GM23338 (cell line): ENCODE measurements around the gene EPHA4. TPM values are rescaled to one million over a fixed set of nuclear protein-coding genes. Genes with fewer than 3 reads are reported as not detected.

Experiments used
- ATAC-seq: fragments of 200-7000 bp; cut with Tn5 transposase; 3 replicates; pipeline ENCODE4 v1.9.1; 2020
- DNase-seq: peaks from one replicate; pipeline ENCODE4 v3.0.0-alpha.2; 2015; ENCODE audit warnings: low spot score
- H2AFZ ChIP-seq: fragments of 200-600 bp; sonication (generic); 2 replicates; pipeline ENCODE4 v1.8.0; 2016; ENCODE audit warnings: antibody characterized with exemption, mild to moderate bottlenecking, moderate library complexity
- H3F3A ChIP-seq: fragments of 200-600 bp; sonication (generic); replicated peaks from 2 replicates; pipeline ENCODE4 v1.8.0; 2017; ENCODE audit warnings: antibody characterized with exemption, mixed run types, low read depth
- H3K27ac ChIP-seq: fragments of 200-600 bp; sonication (generic); 2 replicates; pipeline ENCODE4 v1.6.1; 2016; ENCODE audit warnings: low read depth
- H3K27me3 ChIP-seq: fragments of 200-600 bp; sonication (generic); 2 replicates; pipeline ENCODE4 v1.8.0; 2016; ENCODE audit warnings: mild to moderate bottlenecking, mixed run types, moderate library complexity; ENCODE audit not compliant: insufficient read depth
- H3K36me3 ChIP-seq: fragments of 200-600 bp; sonication (generic); 2 replicates; pipeline ENCODE4 v1.8.0; 2016; ENCODE audit warnings: mild to moderate bottlenecking; ENCODE audit not compliant: insufficient read depth
- H3K4me1 ChIP-seq: fragments of 200-600 bp; sonication (generic); 2 replicates; pipeline ENCODE4 v1.8.0; 2016; ENCODE audit warnings: mild to moderate bottlenecking, moderate library complexity; ENCODE audit not compliant: insufficient read depth
- H3K4me2 ChIP-seq: fragments of 200-600 bp; sonication (generic); 2 replicates; pipeline ENCODE4 v1.7.1; 2017; ENCODE audit warnings: mixed run types
- H3K4me3 ChIP-seq: fragments of 200-600 bp; sonication (generic); 2 replicates; pipeline ENCODE4 v1.6.1; 2016; ENCODE audit warnings: mixed run types
- H3K79me2 ChIP-seq: fragments of 200-600 bp; sonication (generic); replicated peaks from 2 replicates; pipeline ENCODE4 v1.8.0; 2017; ENCODE audit warnings: mild to moderate bottlenecking; ENCODE audit not compliant: insufficient read depth
- H3K9me2 ChIP-seq: fragments of 200-600 bp; sonication (generic); 2 replicates; pipeline ENCODE4 v1.8.0; 2017; ENCODE audit not compliant: insufficient read depth
- H4K20me1 ChIP-seq: fragments of 200-600 bp; sonication (generic); replicated peaks from 2 replicates; pipeline ENCODE4 v1.8.0; 2017; ENCODE audit warnings: mild to moderate bottlenecking; ENCODE audit not compliant: insufficient read depth
- H3K27ac Mint-ChIP-seq: 2 replicates; pipeline ENCODE4 v1.8.0; 2020; ENCODE audit warnings: inconsistent platforms, mild to moderate bottlenecking, moderate library complexity, mixed read lengths
- H3K27me3 Mint-ChIP-seq: 3 replicates; pipeline ENCODE4 v1.8.0; 2022; ENCODE audit warnings: low read depth, mild to moderate bottlenecking, moderate library complexity, mixed read lengths, inconsistent platforms; ENCODE audit not compliant: insufficient read depth, poor library complexity
- H3K36me3 Mint-ChIP-seq: 3 replicates; pipeline ENCODE4 v1.8.0; 2021; ENCODE audit warnings: low read depth, mild to moderate bottlenecking, inconsistent platforms, moderate library complexity, mixed read lengths
- H3K4me1 Mint-ChIP-seq: 3 replicates; pipeline ENCODE4 v1.8.0; 2020; ENCODE audit warnings: mild to moderate bottlenecking, inconsistent platforms, mixed read lengths
- H3K4me3 Mint-ChIP-seq: 3 replicates; pipeline ENCODE4 v1.8.0; 2021; ENCODE audit warnings: moderate library complexity, mild to moderate bottlenecking, inconsistent platforms, mixed read lengths
- H3K9me3 Mint-ChIP-seq: 3 replicates; pipeline ENCODE4 v1.8.0; 2020; ENCODE audit warnings: moderate library complexity, mild to moderate bottlenecking, inconsistent platforms, mixed read lengths
- CREB1 ChIP-seq: fragments of 250-450 bp; sonication (Bioruptor Pico); IDR thresholded peaks from 2 replicates; pipeline ENCODE4 v1.5.0; 2020; ENCODE audit warnings: low read depth, mild to moderate bottlenecking, moderate library complexity
- POLR2AphosphoS5 ChIP-seq: IDR thresholded peaks from 2 replicates; pipeline ENCODE4 v1.6.1; 2016; ENCODE audit warnings: antibody characterized with exemption, low read depth
- STAT1 ChIP-seq: IDR thresholded peaks from one replicate; pipeline ENCODE4 v1.6.1; 2016; ENCODE audit warnings: antibody characterized with exemption; ENCODE audit not compliant: unreplicated experiment
- ZNF114 ChIP-seq: fragments of 250-450 bp; sonication (Bioruptor Pico); IDR thresholded peaks from 2 replicates; pipeline ENCODE4 v1.5.0; 2020; ENCODE audit warnings: mild to moderate bottlenecking, moderate library complexity
- ZNF331 ChIP-seq: fragments of 250-450 bp; sonication (Bioruptor Pico); IDR thresholded peaks from 2 replicates; pipeline ENCODE4 v1.5.0; 2020; ENCODE audit warnings: low read depth, mild to moderate bottlenecking, moderate library complexity
- polyA plus RNA-seq: library from polyadenylated mRNA; unstranded; fragments of >200 nt; fragmentation: Nextera tagmentation; extraction: Ambion mirVana; gene quantifications from 2 replicates; pipeline ENCODE4 v1.2.1, GENCODE V29; 2016
- total RNA-seq: library from RNA; depleted of rRNA; stranded (reverse); fragments of >200 nt; shearing (Covaris generic); gene quantifications from 2 replicates; pipeline ENCODE4 v1.2.3, GENCODE V29; 2014
- TF ChIP-seq, protein P1 (sequence below): fragments of 250-450 bp; sonication (Bioruptor Pico); IDR thresholded peaks from 2 replicates; pipeline ENCODE4 v1.5.0; 2020; ENCODE audit warnings: mild to moderate bottlenecking, moderate library complexity
- TF ChIP-seq, protein P2 (sequence below): IDR thresholded peaks from 2 replicates; pipeline ENCODE4 v1.6.1; 2016; ENCODE audit warnings: antibody characterized with exemption

Gene EPHA4
- total and polyA plus RNA-seq, 2 experiments from 2014 or later: 4.1 to 6.2 TPM

DNA sequence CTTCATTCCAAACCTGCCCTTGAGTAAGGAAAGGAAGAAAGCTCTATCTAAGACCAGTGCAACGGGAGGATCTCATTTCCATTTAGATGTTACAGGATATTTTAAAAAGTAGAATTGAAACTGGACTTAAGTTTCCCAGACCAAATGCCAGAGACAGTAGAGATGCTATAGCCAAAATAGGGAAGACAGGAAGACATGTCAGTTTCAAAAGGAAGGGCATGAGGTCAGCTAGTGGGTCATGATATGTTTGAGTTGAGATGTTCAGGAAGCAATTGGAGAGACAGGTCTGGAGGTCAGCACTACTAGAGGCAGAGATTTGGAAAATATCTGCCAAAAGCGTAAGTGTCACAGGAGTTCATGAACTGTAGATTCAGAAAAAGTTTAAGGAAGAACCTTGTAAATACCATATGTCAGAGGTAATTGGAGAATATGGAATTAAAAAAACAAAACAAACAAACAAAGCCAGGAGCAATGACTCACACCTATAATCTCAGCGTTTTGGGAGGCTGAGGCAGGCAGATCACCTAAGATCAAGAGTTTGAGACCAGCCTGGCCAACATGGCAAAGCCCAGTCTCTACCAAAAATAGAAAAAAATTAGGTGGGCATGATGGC lies 50.8 kb downstream of the EPHA4 start:
- Histone ChIP-seq H3F3A (no peaks in the 10 kb centered on the region), H3K9me2 (no peaks in the 10 kb centered on the region), H3K27me3 (no peaks in the 10 kb centered on the region), H3K4me3 (no peak overlapping the region), H2AFZ (no peak overlapping the region), H4K20me1 (no peaks in the 10 kb centered on the region), H3K79me2 (no peaks in the 10 kb centered on the region), H3K27ac (no peak overlapping the region), H3K4me1 (peaks cover 12% of the 10 kb centered on the region), H3K36me3 (no peaks in the 10 kb centered on the region), H3K4me2 (no peak overlapping the region)
- Mint-ChIP-seq H3K36me3 (no peaks in the 10 kb centered on the region), H3K27me3 (no peaks in the 10 kb centered on the region), H3K27ac (no peak overlapping the region), H3K9me3 (no peaks in the 10 kb centered on the region), H3K4me1 (peaks cover 25% of the 10 kb centered on the region), H3K4me3 (no peak overlapping the region)
- ATAC-seq (no peak), DNase-seq (no peak)
- no peak for TF ChIP-seq ZNF331
- TF ChIP-seq POLR2AphosphoS5: no peak
- no peak for TF ChIP-seq CREB1
- TF ChIP-seq STAT1: no peak
- TF ChIP-seq, protein P1, sequence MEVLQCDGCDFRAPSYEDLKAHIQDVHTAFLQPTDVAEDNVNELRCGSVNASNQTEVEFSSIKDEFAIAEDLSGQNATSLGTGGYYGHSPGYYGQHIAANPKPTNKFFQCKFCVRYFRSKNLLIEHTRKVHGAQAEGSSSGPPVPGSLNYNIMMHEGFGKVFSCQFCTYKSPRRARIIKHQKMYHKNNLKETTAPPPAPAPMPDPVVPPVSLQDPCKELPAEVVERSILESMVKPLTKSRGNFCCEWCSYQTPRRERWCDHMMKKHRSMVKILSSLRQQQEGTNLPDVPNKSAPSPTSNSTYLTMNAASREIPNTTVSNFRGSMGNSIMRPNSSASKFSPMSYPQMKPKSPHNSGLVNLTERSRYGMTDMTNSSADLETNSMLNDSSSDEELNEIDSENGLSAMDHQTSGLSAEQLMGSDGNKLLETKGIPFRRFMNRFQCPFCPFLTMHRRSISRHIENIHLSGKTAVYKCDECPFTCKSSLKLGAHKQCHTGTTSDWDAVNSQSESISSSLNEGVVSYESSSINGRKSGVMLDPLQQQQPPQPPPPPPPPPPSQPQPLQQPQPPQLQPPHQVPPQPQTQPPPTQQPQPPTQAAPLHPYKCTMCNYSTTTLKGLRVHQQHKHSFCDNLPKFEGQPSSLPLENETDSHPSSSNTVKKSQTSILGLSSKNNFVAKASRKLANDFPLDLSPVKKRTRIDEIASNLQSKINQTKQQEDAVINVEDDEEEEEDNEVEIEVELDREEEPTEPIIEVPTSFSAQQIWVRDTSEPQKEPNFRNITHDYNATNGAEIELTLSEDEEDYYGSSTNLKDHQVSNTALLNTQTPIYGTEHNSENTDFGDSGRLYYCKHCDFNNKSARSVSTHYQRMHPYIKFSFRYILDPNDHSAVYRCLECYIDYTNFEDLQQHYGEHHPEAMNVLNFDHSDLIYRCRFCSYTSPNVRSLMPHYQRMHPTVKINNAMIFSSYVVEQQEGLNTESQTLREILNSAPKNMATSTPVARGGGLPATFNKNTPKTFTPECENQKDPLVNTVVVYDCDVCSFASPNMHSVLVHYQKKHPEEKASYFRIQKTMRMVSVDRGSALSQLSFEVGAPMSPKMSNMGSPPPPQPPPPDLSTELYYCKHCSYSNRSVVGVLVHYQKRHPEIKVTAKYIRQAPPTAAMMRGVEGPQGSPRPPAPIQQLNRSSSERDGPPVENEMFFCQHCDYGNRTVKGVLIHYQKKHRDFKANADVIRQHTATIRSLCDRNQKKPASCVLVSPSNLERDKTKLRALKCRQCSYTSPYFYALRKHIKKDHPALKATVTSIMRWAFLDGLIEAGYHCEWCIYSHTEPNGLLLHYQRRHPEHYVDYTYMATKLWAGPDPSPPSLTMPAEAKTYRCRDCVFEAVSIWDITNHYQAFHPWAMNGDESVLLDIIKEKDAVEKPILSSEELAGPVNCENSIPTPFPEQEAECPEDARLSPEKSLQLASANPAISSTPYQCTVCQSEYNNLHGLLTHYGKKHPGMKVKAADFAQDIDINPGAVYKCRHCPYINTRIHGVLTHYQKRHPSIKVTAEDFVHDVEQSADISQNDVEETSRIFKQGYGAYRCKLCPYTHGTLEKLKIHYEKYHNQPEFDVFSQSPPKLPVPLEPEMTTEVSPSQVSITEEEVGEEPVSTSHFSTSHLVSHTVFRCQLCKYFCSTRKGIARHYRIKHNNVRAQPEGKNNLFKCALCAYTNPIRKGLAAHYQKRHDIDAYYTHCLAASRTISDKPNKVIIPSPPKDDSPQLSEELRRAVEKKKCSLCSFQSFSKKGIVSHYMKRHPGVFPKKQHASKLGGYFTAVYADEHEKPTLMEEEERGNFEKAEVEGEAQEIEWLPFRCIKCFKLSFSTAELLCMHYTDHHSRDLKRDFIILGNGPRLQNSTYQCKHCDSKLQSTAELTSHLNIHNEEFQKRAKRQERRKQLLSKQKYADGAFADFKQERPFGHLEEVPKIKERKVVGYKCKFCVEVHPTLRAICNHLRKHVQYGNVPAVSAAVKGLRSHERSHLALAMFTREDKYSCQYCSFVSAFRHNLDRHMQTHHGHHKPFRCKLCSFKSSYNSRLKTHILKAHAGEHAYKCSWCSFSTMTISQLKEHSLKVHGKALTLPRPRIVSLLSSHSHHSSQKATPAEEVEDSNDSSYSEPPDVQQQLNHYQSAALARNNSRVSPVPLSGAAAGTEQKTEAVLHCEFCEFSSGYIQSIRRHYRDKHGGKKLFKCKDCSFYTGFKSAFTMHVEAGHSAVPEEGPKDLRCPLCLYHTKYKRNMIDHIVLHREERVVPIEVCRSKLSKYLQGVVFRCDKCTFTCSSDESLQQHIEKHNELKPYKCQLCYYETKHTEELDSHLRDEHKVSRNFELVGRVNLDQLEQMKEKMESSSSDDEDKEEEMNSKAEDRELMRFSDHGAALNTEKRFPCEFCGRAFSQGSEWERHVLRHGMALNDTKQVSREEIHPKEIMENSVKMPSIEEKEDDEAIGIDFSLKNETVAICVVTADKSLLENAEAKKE (CRISPR knock-in tag): no peak
- no peak for TF ChIP-seq ZNF114 (CRISPR knock-in tag)
- TF ChIP-seq, protein P2, sequence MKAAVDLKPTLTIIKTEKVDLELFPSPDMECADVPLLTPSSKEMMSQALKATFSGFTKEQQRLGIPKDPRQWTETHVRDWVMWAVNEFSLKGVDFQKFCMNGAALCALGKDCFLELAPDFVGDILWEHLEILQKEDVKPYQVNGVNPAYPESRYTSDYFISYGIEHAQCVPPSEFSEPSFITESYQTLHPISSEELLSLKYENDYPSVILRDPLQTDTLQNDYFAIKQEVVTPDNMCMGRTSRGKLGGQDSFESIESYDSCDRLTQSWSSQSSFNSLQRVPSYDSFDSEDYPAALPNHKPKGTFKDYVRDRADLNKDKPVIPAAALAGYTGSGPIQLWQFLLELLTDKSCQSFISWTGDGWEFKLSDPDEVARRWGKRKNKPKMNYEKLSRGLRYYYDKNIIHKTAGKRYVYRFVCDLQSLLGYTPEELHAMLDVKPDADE: no peak
